Lower leg skin (tissue), 4 donors: Measurements from ENCODE around the gene DCST1. TPM values are rescaled to one million over a fixed set of nuclear protein-coding genes. Genes with fewer than 3 reads are reported as not detected.

Experiments
- DNase-seq, 2 donors: peaks; one replicate each; pipeline ENCODE4 v3.0.0-alpha.2; 2019; ENCODE audit warnings: low spot score in 2 of 2
- H3K4me3 ChIP-seq: fragments of 200-600 bp; sonication (generic); 2 replicates; pipeline ENCODE4 v1.5.1; 2017; ENCODE audit warnings: mild to moderate bottlenecking, low read depth; ENCODE audit not compliant: poor library complexity, severe bottlenecking
- CTCF ChIP-seq, 3 donors: fragments of 450-650 bp; IDR thresholded peaks; one replicate each; pipeline ENCODE4 v1.5.1; 2016; ENCODE audit warnings: antibody characterized with exemption in 3 of 3, mild to moderate bottlenecking in 3 of 3, moderate library complexity in 2 of 3
- POLR2A ChIP-seq, 2 donors: fragments of 450-650 bp; IDR thresholded peaks; one replicate each; pipeline ENCODE4 v1.6.1; 2016 to 2017; ENCODE audit warnings: antibody characterized with exemption in 2 of 2, mild to moderate bottlenecking in 1 of 2, moderate library complexity in 1 of 2
- WGBS, 2 donors: methylation state at CpG; one replicate each; pipeline ENCODE4 v1.1.5; 2018; 5-methylcytosine and 5-hydroxymethylcytosine counted together
- intact Hi-C: fragments of 100-400 bp; cut with DNase I; formaldehyde crosslinking; loops from one replicate; pipeline ENCODE4 v1.15.0; 2023; ENCODE audit warnings: low total_unique reads
- total RNA-seq, 4 donors: library from RNA; depleted of rRNA; stranded (reverse); fragments of >200 nt; gene quantifications; one replicate each; pipeline ENCODE4 v1.1.0, GENCODE V29; 2016

Gene DCST1
- total RNA-seq, 4 donors from 2014 or later, result 0.38 to 3.6 (median 0.87) TPM

DNA sequence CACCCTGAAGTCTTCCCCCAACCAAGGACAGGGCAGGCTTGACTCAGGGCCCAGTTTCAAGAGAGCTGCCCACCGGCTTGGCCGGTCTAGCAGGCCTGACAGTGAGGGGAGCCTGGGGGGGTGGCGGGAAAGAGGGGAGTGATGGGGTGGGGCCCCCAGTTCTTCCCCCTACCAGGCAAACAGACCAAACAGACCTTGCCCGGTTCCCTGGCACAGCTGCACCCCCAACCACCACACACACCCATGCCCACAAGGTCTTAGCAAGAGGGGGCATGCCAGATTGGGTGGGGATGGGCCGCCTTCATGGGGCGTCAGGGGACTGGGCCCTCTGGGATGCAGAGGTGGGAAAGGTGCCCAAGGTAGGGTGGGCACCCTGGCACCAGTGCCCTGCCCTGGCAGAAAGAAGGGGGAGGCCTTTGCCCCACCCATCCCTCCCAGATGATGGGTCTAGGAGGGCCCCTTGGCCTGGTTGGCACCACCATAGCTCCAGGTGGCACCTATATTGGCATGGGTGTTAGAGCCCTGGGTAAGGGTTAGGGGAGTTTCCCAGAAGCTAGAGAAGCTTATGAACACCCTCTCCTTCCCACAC lies 22.1 kb upstream of the DCST1 start:
- intact Hi-C loops, result loop anchor here (10.0 kb wide), 1 partner anchor 47 kb away; the partner anchor contains the start of gene PYGO2
- H3K4me3 ChIP-seq, result no peak overlapping the region
- no peak for TF ChIP-seq POLR2A (IDR thresholded peaks at IDR 0.05)
- no peak for TF ChIP-seq CTCF (IDR thresholded peaks at IDR 0.05)
- 71 to 84% methylated on average over 3 to 6 of the region's 6 CpGs for WGBS, 2 donors
- peak in 1 of 2 donors; percentile 89 for DNase-seq

DNA sequence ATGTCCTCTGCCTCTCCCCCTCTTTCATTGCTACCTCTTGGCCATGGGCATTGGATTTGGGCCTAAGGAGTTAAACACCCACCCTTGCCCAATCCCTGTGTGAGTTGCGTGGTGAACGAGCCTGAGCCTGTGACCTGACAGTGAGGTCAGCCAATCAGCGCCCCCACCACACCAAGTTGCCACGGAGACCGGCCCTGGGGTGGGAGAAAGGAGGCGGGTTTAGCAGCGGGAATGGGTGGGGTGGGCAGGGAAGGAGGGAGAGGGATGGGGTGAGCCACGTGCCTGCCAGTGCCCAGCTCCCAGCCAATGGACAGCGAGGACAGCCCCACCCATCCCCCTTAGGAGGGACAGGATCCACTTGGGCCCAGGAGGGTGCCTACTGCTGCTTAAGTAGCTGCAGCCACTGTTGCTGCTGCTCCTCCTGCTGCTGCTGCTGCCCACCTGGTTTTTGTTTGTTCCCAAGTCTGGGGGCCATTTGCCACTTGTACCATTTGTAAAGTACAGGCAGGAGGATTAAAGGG lies 21.5 kb upstream of the DCST1 start:
- no peak overlapping the region for H3K4me3 ChIP-seq

GRCh38 chr1:155012776-155013602 lies 20.6 kb upstream of the DCST1 start:
- no peak overlapping the region for H3K4me3 ChIP-seq
- intact Hi-C loops, result loop anchor here (10.0 kb wide), 1 partner anchor 48 kb away; the partner anchor contains the start of gene PYGO2

More for the DNA sequence above, 21.5 kb upstream of the DCST1 start:
- 5 to 10% methylated on average over 9 of the region's 9 CpGs for WGBS, 2 donors
- TF ChIP-seq POLR2A (IDR thresholded peaks at IDR 0.05), result no peak
- TF ChIP-seq CTCF (IDR thresholded peaks at IDR 0.05), result no peak
- intact Hi-C loops, result loop anchor here (10.0 kb wide), 1 partner anchor 47 kb away; the partner anchor contains the start of gene PYGO2
- peak; percentile 85 to 95 for DNase-seq

DNA sequence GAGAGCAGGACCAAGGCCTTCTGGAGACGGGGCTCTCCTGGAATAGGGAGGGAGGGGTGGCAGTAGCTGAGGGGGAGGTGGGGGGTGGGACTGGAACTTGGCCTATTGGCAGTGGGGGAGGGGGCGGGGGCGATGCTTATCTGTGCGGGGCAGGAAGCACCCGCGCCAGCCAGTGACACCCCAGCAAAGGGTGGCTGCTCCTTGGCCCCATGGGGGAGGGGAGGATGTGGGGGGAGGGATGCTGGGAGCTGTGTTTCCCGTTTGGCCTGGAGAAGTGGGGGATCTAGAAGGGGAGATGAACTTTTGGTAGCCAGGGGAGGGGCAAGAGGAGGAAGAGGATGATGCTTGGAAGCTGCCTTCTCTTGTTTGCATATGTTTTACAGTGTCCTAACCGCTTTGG lies 20.0 kb upstream of the DCST1 start:
- DNase-seq, result no peak
- TF ChIP-seq CTCF (IDR thresholded peaks at IDR 0.05), result no peak
- no peak for TF ChIP-seq POLR2A (IDR thresholded peaks at IDR 0.05)
- WGBS, 2 donors, result 39 to 40% methylated on average over 8 of the region's 8 CpGs
- intact Hi-C loops, result loop anchor here (10.0 kb wide), 1 partner anchor 49 kb away; the partner anchor contains the start of gene PYGO2
- H3K4me3 ChIP-seq, result no peak overlapping the region

More at GRCh38 chr1:155012776-155013602, 20.6 kb upstream of the DCST1 start:
- DNase-seq, result no peak
- no peak for TF ChIP-seq CTCF (IDR thresholded peaks at IDR 0.05)
- no peak for TF ChIP-seq POLR2A (IDR thresholded peaks at IDR 0.05)
- 45 to 48% methylated on average over 3 of the region's 3 CpGs for WGBS, 2 donors

DNA sequence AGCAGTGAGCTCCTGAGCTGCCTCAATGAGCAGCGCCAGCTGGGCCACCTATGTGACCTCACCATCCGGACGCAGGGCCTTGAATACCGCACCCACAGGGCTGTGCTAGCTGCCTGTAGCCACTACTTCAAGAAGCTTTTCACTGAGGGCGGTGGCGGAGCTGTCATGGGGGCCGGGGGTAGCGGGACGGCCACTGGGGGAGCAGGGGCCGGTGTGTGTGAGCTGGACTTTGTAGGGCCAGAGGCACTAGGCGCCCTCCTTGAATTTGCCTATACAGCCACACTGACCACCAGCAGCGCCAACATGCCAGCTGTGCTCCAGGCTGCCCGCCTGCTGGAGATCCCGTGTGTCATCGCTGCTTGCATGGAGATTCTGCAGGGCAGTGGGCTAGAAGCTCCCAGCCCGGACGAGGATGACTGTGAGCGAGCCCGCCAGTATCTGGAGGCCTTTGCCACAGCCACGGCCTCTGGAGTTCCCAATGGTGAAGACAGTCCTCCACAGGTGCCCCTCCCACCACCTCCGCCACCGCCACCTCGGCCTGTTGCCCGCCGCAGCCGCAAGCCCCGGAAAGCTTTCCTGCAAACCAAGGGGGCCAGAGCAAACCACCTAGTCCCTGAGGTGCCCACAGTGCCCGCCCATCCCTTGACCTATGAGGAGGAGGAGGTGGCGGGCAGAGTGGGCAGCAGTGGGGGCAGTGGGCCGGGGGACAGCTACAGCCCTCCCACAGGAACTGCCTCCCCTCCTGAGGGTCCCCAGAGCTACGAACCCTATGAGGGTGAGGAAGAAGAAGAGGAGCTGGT lies 18.7 kb upstream of the DCST1 start:
- TF ChIP-seq POLR2A (IDR thresholded peaks at IDR 0.05) (no peak), CTCF (IDR thresholded peaks at IDR 0.05) (no peak)
- DNase-seq, result peak in 1 of 2 donors; percentile 86
- H3K4me3 ChIP-seq, result no peak overlapping the region
- WGBS, 2 donors, result 81 to 87% methylated on average over 26 to 30 of the region's 31 CpGs
- intact Hi-C loops, result loop anchor here (10.0 kb wide), 1 partner anchor 50 kb away; the partner anchor contains the start of gene PYGO2
